A549 treated with AZD2906 at 1 μM for 4 hours (cell line): ENCODE results near the gene OR5AL1. TPM values are rescaled to one million over a fixed set of nuclear protein-coding genes. Genes with fewer than 3 reads are reported as not detected.

Experiments used
- total RNA-seq: library from RNA; stranded (reverse); fragments of 200-300 nt; extraction: Qiagen RNA extraction; gene quantifications from 5 replicates; pipeline ENCODE4 v1.2.3, GENCODE V29; 2022

Gene OR5AL1
- not detected in 5 replicates for total RNA-seq

DNA sequence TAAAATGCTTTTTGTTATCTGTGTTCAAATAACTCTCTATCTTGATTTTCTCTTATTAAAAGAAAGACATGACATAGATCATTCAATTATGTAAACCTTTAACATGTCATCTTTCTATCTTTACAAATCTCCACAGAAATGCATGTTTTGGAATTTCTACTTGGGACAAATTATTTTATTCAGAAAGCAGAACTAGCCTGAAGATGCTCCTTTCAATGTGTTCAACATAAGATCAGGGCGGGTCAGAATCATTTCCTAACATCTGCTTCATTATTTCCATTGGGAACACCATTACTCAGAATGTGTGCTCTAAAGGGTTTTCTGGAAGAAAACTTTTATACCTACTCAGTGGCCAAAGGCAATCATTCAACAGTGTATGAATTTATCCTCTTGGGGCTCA is at the start of gene OR5AL1:
Gene OR5AL1 (plus strand): TSS at position 301 of the 400 bp plus-strand sequence.

DNA sequence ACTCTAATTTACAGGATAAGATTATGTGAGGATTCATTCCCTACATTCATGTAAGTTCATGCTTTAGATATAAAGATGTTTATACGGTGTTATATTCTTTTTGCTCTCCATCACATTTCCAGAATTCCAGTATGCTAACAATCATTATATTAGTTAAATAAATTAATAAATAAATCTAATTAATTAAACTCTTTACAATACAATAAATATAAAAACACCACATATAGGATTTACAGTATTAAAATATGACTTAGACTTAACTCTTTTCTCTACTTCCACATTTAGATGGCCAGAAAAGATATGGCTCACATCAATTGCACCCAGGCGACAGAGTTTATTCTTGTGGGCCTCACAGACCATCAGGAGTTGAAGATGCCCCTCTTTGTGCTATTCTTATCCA is 37.2 kb upstream of the OR5AL1 start, which contains the start of gene OR8U1:
Gene OR8U1 (plus strand): TSS at position 301 of the 400 bp plus-strand sequence. CDS start 0 bp downstream, at position 301.

Other genes starting within 250 kb of the OR5AL1 start
- not detected in 5 replicates for gene OR5J2, start 236.1 kb upstream of the OR5AL1 start, total RNA-seq
- not detected in 5 replicates for gene OR5T2, start 178.4 kb upstream of the OR5AL1 start, total RNA-seq
- not detected in 5 replicates for gene OR5T3, start 160.4 kb upstream of the OR5AL1 start, total RNA-seq
- not detected in 5 replicates for gene OR5T1, start 138.5 kb upstream of the OR5AL1 start, total RNA-seq
- not detected in 5 replicates for gene OR8H1, start 120.4 kb upstream of the OR5AL1 start, total RNA-seq
- not detected in 5 replicates for gene OR8K3, start 97.6 kb upstream of the OR5AL1 start, total RNA-seq
- gene OR8K1, start 66.7 kb upstream of the OR5AL1 start, total RNA-seq, result not detected in 5 replicates
- gene OR8J1, start 58.4 kb upstream of the OR5AL1 start, total RNA-seq, result not detected in 5 replicates
- gene OR8U1, start 37.1 kb upstream of the OR5AL1 start, total RNA-seq, result not detected in 5 replicates
- gene OR5M3, start 60.7 kb downstream of the OR5AL1 start, total RNA-seq, result not detected in 5 replicates
- gene OR5M8, start 78.7 kb downstream of the OR5AL1 start, total RNA-seq, result not detected in 5 replicates
- gene OR5M11, start 130.6 kb downstream of the OR5AL1 start, total RNA-seq, result not detected in 5 replicates
- not detected in 5 replicates for gene OR5M10, start 165.0 kb downstream of the OR5AL1 start, total RNA-seq
- not detected in 5 replicates for gene OR5M1, start 202.2 kb downstream of the OR5AL1 start, total RNA-seq
- gene OR5AP2, start 229.7 kb downstream of the OR5AL1 start, total RNA-seq, result not detected in 5 replicates